ENCODE measurements around the gene IFT88.
A peak's percentile ranks its signal among the peaks of the same experiment; 100 is the strongest.

The IFT88 gene

GRCh38 chr13:20685092-20685491 is 118.1 kb downstream of the IFT88 start:
- no peak for DNase-seq (ENCODE audit: low read depth in 2 of 3, low spot score in 1 of 3)

GRCh38 chr13:20686167-20686566 is 119.2 kb downstream of the IFT88 start:
- DNase-seq (ENCODE audit: low read depth in 2 of 3, low spot score in 1 of 3): no peak

GRCh38 chr13:20686863-20687579 is 120.1 kb downstream of the IFT88 start:
- no peak for DNase-seq (ENCODE audit: low read depth in 2 of 3, low spot score in 1 of 3)

GRCh38 chr13:20689291-20689690 is 122.3 kb downstream of the IFT88 start:
- DNase-seq (ENCODE audit: low read depth in 2 of 3, low spot score in 1 of 3): no peak

- DNase-seq (ENCODE audit: low read depth in 2 of 3, low spot score in 1 of 3): no peak
Measured at GRCh38 chr13:20691616-20692015, 124.7 kb downstream of the IFT88 start.

- no peak for DNase-seq (ENCODE audit: low read depth in 2 of 3, low spot score in 1 of 3)
Measured at GRCh38 chr13:20696073-20696472, 129.1 kb downstream of the IFT88 start.

GRCh38 chr13:20699715-20700114 is 132.8 kb downstream of the IFT88 start:
- no peak for DNase-seq (ENCODE audit: low read depth in 2 of 3, low spot score in 1 of 3)

GRCh38 chr13:20700288-20700687 is 133.3 kb downstream of the IFT88 start:
- DNase-seq (ENCODE audit: low read depth in 2 of 3, low spot score in 1 of 3): no peak

GRCh38 chr13:20701461-20701860 is 134.5 kb downstream of the IFT88 start:
- DNase-seq (ENCODE audit: low read depth in 2 of 3, low spot score in 1 of 3): no peak

GRCh38 chr13:20702530-20702914 is 135.6 kb downstream of the IFT88 start:
- DNase-seq (ENCODE audit: low read depth in 2 of 3, low spot score in 1 of 3): no peak

GRCh38 chr13:20702915-20703779 is 136.2 kb downstream of the IFT88 start, which contains the start of gene IL17D:
Gene IL17D, plus strand, starts transcription at chr13:20703699. Its CDS starts 303 bp downstream, at chr13:20704002.
- no peak for DNase-seq (ENCODE audit: low read depth in 2 of 3, low spot score in 1 of 3)

GRCh38 chr13:20703780-20704458 is 137.0 kb downstream of the IFT88 start:
- peak; percentile 43 to 70 (median 52) for DNase-seq (ENCODE audit: low read depth in 2 of 3, low spot score in 1 of 3)

- DNase-seq (ENCODE audit: low read depth in 2 of 3, low spot score in 1 of 3): no peak
Measured at GRCh38 chr13:20704459-20705069, 137.6 kb downstream of the IFT88 start.

- no peak for DNase-seq (ENCODE audit: low read depth in 2 of 3, low spot score in 1 of 3)
Measured at GRCh38 chr13:20706661-20707060, 139.7 kb downstream of the IFT88 start.

GRCh38 chr13:20708216-20708615 is 141.3 kb downstream of the IFT88 start:
- no peak for DNase-seq (ENCODE audit: low read depth in 2 of 3, low spot score in 1 of 3)

GRCh38 chr13:20709369-20709768 is 142.4 kb downstream of the IFT88 start:
- DNase-seq (ENCODE audit: low read depth in 2 of 3, low spot score in 1 of 3): no peak

- no peak for DNase-seq (ENCODE audit: low read depth in 2 of 3, low spot score in 1 of 3)
Measured at GRCh38 chr13:20709782-20710181, 142.8 kb downstream of the IFT88 start.

- DNase-seq (ENCODE audit: low read depth in 2 of 3, low spot score in 1 of 3): no peak
Measured at GRCh38 chr13:20711301-20712044, 144.5 kb downstream of the IFT88 start.

- no peak for DNase-seq (ENCODE audit: low read depth in 2 of 3, low spot score in 1 of 3)
Measured at GRCh38 chr13:20713014-20713376, 146.0 kb downstream of the IFT88 start.

GRCh38 chr13:20713751-20714150 is 146.8 kb downstream of the IFT88 start:
- DNase-seq (ENCODE audit: low read depth in 2 of 3, low spot score in 1 of 3): no peak

- DNase-seq (ENCODE audit: low read depth in 2 of 3, low spot score in 1 of 3): no peak
Measured at GRCh38 chr13:20714161-20714560, 147.2 kb downstream of the IFT88 start.

All from stimulated activated CD4-positive, alpha-beta T cell treated with anti-CD3 and anti-CD28 coated beads, Interleukin-12 subunit alpha, Interleukin-12 subunit beta, amount 100 ng/mL, for 48 hours (primary cell).